ENCODE data around the gene TMEM179. TPM values are rescaled to one million over a fixed set of nuclear protein-coding genes. Genes with fewer than 3 reads are reported as not detected.

Gene TMEM179
- total RNA-seq, 4 donors from 2014 or later = 0.66 to 0.84 (median 0.78) TPM; not detected in 1

GRCh38 chr14:104541905-104542465, 62.6 kb downstream of the TMEM179 start:
- Histone ChIP-seq H3K27ac (no peak overlapping the region), H3K9me3 (no peaks in the 10 kb centered on the region), H3K4me3 (no peak overlapping the region), H3K4me1 (no peaks in the 10 kb centered on the region), H3K36me3 (no peaks in the 10 kb centered on the region), H3K27me3 (peaks cover 0 to 42% of the 10 kb centered on the region in 2 donors)
- no peak for DNase-seq (ENCODE audit: low spot score in 2 of 2)
- TF ChIP-seq EP300 (IDR thresholded peaks at IDR 0.05) = no peak
- TF ChIP-seq CTCF (IDR thresholded peaks at IDR 0.05) = no peak
- TF ChIP-seq POLR2A (IDR thresholded peaks at IDR 0.05) = no peak
- WGBS, 2 donors = 78 to 79% methylated on average over 11 of the region's 11 CpGs

Other genes starting within 250 kb of the TMEM179 start
- gene C14orf180, start 25.0 kb downstream of the TMEM179 start, total RNA-seq = 10 to 100 TPM in 2 of 4 donors, 1 to 10 TPM in 2; 6.1 to 31.2 (median 11.1) TPM
- 100 to 1,000 TPM; 217 to 256 (median 239) TPM for gene INF2, start 84.8 kb upstream of the TMEM179 start, total RNA-seq
- 10 to 100 TPM in 1 of 4 donors, 1 to 10 TPM in 3; 4.8 to 11.4 (median 6.3) TPM for gene ADSS1, start 119.5 kb upstream of the TMEM179 start, total RNA-seq
- gene SIVA1, start 148.4 kb upstream of the TMEM179 start, total RNA-seq = 100 to 1,000 TPM; 260 to 422 (median 378) TPM
- 100 to 1,000 TPM; 130 to 199 (median 144) TPM for gene AKT1, start 191.0 kb upstream of the TMEM179 start, total RNA-seq
- 10 to 100 TPM in 1 of 4 donors, 1 to 10 TPM in 3; 5.9 to 12.3 (median 6.7) TPM for gene ZBTB42, start 196.3 kb upstream of the TMEM179 start, total RNA-seq